Loucy (cell line): ENCODE measurements around the gene RRAD.

Experiments
- CTCF ChIP-seq: fragments of 200-600 bp; sonication (generic); conservative IDR thresholded peaks from 2 replicates; pipeline ENCODE4 v1.5.1; 2014; ENCODE audit warnings: mild to moderate bottlenecking, antibody characterized with exemption, low read length
- EZH2phosphoT487 ChIP-seq: fragments of 200-600 bp; IDR thresholded peaks from 2 replicates; pipeline ENCODE4 v1.6.1; 2018; ENCODE audit warnings: antibody characterized with exemption, mild to moderate bottlenecking, moderate library complexity, borderline replicate concordance

- TF ChIP-seq CTCF (no peak), EZH2phosphoT487 (no peak)
Measured at GRCh38 chr16:66924527-66925321, 611 bp downstream of the RRAD start.
